Smooth muscle cell (in vitro differentiated cells): ENCODE results near the gene CD300LF. TPM values are rescaled to one million over a fixed set of nuclear protein-coding genes. Genes with fewer than 3 reads are reported as not detected.

ENCODE experiments used
- DNase-seq: peaks from one replicate; lab custom pipeline; 2025; ENCODE audit not compliant: unreplicated experiment; lab: John Stamatoyannopoulos, UW
- H2AFZ ChIP-seq: fragments of 200-600 bp; sonication (generic); 2 replicates; pipeline ENCODE4 v1.6.0; 2016; ENCODE audit warnings: antibody characterized with exemption, low read depth, mild to moderate bottlenecking
- H3F3A ChIP-seq: fragments of 200-600 bp; sonication (generic); 2 replicates; pipeline ENCODE4 v1.6.0; 2017; ENCODE audit warnings: antibody characterized with exemption, low read depth
- H3K27ac ChIP-seq: fragments of 200-600 bp; sonication (generic); 2 replicates; pipeline ENCODE4 v1.5.1; 2016; ENCODE audit warnings: low read depth, mild to moderate bottlenecking
- H3K27me3 ChIP-seq: fragments of 200-600 bp; sonication (generic); 2 replicates; pipeline ENCODE4 v1.6.1; 2016; ENCODE audit warnings: low read depth, mild to moderate bottlenecking
- H3K36me3 ChIP-seq: fragments of 200-600 bp; sonication (generic); 2 replicates; pipeline ENCODE4 v1.5.1; 2016; ENCODE audit warnings: low read depth
- H3K4me1 ChIP-seq: fragments of 200-600 bp; sonication (generic); 2 replicates; pipeline ENCODE4 v1.5.1; 2016; ENCODE audit warnings: low read depth
- H3K4me2 ChIP-seq: fragments of 200-600 bp; sonication (generic); 2 replicates; pipeline ENCODE4 v1.6.0; 2016; ENCODE audit warnings: mild to moderate bottlenecking
- H3K4me3 ChIP-seq: fragments of 200-600 bp; sonication (generic); 2 replicates; pipeline ENCODE4 v1.5.1; 2016; ENCODE audit warnings: mild to moderate bottlenecking
- H3K79me2 ChIP-seq: fragments of 200-600 bp; sonication (generic); 2 replicates; pipeline ENCODE4 v1.6.0; 2016; ENCODE audit warnings: low read depth, mild to moderate bottlenecking
- H3K9ac ChIP-seq: fragments of 200-600 bp; sonication (generic); 2 replicates; pipeline ENCODE4 v1.6.0; 2016; ENCODE audit warnings: low read depth
- H3K9me3 ChIP-seq: fragments of 200-600 bp; sonication (generic); replicated peaks from 2 replicates; pipeline ENCODE4 v1.5.1; 2016; ENCODE audit warnings: low read depth
- H4K20me1 ChIP-seq: fragments of 200-600 bp; sonication (generic); 2 replicates; pipeline ENCODE4 v1.6.0; 2016; ENCODE audit warnings: low read depth
- WGBS: methylation state at CpG from one replicate; pipeline ENCODE4 v1.1.7; 2016; ENCODE audit warnings: low lambda C conversion rate; 5-methylcytosine and 5-hydroxymethylcytosine counted together
- polyA plus RNA-seq: library from polyadenylated mRNA; unstranded; fragments of >200 nt; fragmentation: Nextera tagmentation; extraction: Ambion mirVana; gene quantifications from 2 replicates; pipeline ENCODE4 v1.2.1, GENCODE V29; 2016
- total RNA-seq: library from RNA; depleted of rRNA; stranded (reverse); fragments of >200 nt; gene quantifications from 2 replicates; pipeline ENCODE4 v1.2.3, GENCODE V29; 2014
- TF ChIP-seq, protein P1 (sequence below): fragments of 200-600 bp; sonication (generic); IDR thresholded peaks from 2 replicates; pipeline ENCODE4 v1.5.1; 2017; ENCODE audit warnings: borderline replicate concordance, mild to moderate bottlenecking, antibody characterized with exemption; ENCODE audit not compliant: insufficient read depth, poor library complexity, severe bottlenecking

The CD300LF gene
- total and polyA plus RNA-seq, 2 experiments from 2014 or later = not detected

DNA sequence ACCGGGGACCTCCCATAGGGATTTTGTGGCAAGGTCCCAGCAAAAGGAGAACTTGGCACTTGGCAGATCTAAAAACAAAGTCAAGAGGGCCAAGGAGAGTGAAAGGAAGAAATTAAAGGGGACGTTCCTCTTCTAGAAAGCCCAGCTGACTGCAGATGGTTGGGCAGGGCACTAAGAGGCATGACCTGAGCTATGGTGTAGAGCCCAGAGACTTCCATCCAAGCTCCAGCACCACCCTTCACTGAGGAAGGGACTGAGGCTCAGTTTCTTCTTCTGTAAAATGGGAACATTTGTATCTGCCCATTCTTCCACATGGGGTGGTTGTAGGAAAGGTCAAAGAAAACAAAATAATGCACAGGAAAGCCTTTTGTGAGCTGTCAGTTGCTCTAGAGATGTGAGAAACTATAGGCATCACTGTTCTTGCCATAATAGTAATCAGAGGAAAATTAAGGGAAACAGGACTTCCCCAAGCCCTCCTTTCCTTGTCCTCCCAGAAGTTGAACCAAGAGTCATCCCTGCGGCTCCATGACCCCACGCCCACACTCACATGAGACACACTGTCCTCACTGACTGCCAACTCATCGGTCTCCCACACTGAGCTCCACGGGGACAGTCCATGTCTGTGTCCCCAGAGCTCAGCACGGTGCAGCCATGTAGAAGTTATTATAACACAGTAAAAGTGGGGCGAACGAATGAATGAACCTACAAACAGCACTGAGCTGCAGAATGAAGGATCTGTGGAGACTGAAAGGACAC, 10.4 kb downstream of the CD300LF start:
- Histone ChIP-seq H3K9ac (no peak overlapping the region), H3K36me3 (no peaks in the 10 kb centered on the region), H3K4me1 (no peaks in the 10 kb centered on the region), H2AFZ (no peak overlapping the region), H3K9me3 (no peaks in the 10 kb centered on the region), H3K4me3 (no peak overlapping the region), H3K27me3 (peaks cover 15% of the 10 kb centered on the region), H3K4me2 (no peak overlapping the region), H3K79me2 (no peaks in the 10 kb centered on the region), H3K27ac (no peak overlapping the region), H4K20me1 (no peaks in the 10 kb centered on the region), H3F3A (no peaks in the 10 kb centered on the region)
- WGBS = 82% methylated on average over 9 of the region's 9 CpGs
- TF ChIP-seq, protein P1, sequence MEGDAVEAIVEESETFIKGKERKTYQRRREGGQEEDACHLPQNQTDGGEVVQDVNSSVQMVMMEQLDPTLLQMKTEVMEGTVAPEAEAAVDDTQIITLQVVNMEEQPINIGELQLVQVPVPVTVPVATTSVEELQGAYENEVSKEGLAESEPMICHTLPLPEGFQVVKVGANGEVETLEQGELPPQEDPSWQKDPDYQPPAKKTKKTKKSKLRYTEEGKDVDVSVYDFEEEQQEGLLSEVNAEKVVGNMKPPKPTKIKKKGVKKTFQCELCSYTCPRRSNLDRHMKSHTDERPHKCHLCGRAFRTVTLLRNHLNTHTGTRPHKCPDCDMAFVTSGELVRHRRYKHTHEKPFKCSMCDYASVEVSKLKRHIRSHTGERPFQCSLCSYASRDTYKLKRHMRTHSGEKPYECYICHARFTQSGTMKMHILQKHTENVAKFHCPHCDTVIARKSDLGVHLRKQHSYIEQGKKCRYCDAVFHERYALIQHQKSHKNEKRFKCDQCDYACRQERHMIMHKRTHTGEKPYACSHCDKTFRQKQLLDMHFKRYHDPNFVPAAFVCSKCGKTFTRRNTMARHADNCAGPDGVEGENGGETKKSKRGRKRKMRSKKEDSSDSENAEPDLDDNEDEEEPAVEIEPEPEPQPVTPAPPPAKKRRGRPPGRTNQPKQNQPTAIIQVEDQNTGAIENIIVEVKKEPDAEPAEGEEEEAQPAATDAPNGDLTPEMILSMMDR = no peak
- DNase-seq = no peak

GRCh38 chr17:74699236-74699635, 13.5 kb downstream of the CD300LF start:
- H3K9ac ChIP-seq = no peak overlapping the region
- H3K27me3 ChIP-seq = peaks cover 30% of the 10 kb centered on the region
- TF ChIP-seq, protein P1 = no peak
- no peaks in the 10 kb centered on the region for H3F3A ChIP-seq
- no peaks in the 10 kb centered on the region for H3K36me3 ChIP-seq
- no peak for DNase-seq
- H2AFZ ChIP-seq = no peak overlapping the region
- no peak overlapping the region for H3K4me3 ChIP-seq
- no peak overlapping the region for H3K4me2 ChIP-seq
- no peaks in the 10 kb centered on the region for H3K4me1 ChIP-seq
- no peak overlapping the region for H3K27ac ChIP-seq
- 83% methylated on average over 9 of the region's 9 CpGs for WGBS
- H3K9me3 ChIP-seq = no peaks in the 10 kb centered on the region
- no peaks in the 10 kb centered on the region for H4K20me1 ChIP-seq
- H3K79me2 ChIP-seq = no peaks in the 10 kb centered on the region

DNA sequence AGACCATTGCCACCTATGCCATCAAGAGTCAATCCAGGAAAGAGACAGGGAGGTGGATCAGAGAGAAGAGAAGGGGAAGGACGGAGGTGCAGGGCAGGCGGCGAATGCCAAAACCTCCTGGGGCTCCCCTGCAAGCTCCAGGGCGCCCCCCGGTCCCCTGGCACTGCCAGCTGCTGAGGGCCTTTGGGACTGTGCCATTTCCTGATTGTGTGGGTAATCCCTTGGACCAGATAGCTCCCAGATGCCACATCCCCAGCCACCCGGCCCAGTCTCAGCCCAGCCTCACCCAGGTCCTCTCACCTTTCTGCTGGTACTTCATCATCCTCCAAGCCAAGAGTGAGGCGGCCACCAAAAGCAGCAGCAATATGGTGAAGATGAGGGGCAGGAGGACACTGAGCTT, 14.7 kb downstream of the CD300LF start:
- no peak overlapping the region for H3K9ac ChIP-seq
- WGBS = 92% methylated on average over 7 of the region's 7 CpGs
- H3K79me2 ChIP-seq = no peaks in the 10 kb centered on the region
- H3K36me3 ChIP-seq = no peaks in the 10 kb centered on the region
- no peak overlapping the region for H3K27ac ChIP-seq
- no peaks in the 10 kb centered on the region for H4K20me1 ChIP-seq
- no peak overlapping the region for H3K4me2 ChIP-seq
- H3K9me3 ChIP-seq = no peaks in the 10 kb centered on the region
- H3K4me1 ChIP-seq = no peaks in the 10 kb centered on the region
- no peak for DNase-seq
- TF ChIP-seq, protein P1 = no peak
- no peaks in the 10 kb centered on the region for H3F3A ChIP-seq
- peaks cover 33% of the 10 kb centered on the region for H3K27me3 ChIP-seq
- no peak overlapping the region for H2AFZ ChIP-seq
- no peak overlapping the region for H3K4me3 ChIP-seq

GRCh38 chr17:74697515-74697914, 15.2 kb downstream of the CD300LF start:
- Histone ChIP-seq H3K4me3 (no peak overlapping the region), H3F3A (no peaks in the 10 kb centered on the region), H3K36me3 (no peaks in the 10 kb centered on the region), H3K9me3 (no peaks in the 10 kb centered on the region), H3K9ac (no peak overlapping the region), H3K4me1 (no peaks in the 10 kb centered on the region), H3K4me2 (no peak overlapping the region), H3K27me3 (peaks cover 33% of the 10 kb centered on the region), H3K79me2 (no peaks in the 10 kb centered on the region), H3K27ac (no peak overlapping the region), H2AFZ (no peak overlapping the region), H4K20me1 (no peaks in the 10 kb centered on the region)
- WGBS = 80% methylated on average over 2 of the region's 2 CpGs
- TF ChIP-seq, protein P1 = no peak
- no peak for DNase-seq
